ENCODE results near the gene CLMN.

DNA sequence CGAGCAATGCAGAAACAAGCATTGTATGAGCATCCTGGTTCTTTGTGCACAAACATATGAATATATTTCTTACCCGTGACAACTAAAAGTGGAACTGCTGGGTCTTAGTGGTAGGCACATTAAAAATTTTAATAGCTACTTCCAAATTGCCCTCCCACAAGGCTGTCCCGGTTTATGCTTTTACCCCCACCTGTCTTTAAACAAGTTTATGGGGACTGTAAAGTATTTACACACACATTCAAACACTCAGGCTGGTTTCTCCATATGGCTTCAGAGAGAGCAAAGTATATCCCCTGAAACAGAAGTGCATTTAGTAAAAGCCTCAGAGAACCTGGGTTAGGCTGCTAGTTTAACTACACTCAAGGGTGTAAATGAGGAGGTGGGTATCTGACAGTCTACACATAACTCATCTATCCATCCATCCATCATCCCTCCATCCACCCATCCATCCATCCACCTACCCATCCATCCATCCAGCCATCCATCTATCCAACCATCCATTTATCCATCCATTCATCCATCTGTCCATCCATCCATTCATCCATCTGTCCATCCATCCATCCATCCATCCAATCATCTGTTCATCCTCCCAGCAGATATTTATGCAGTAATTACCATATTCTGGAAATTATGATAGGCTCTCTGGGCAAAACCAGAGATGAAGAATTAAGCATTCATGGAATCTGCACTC lies 86.7 kb downstream of the CLMN start:
- TF ChIP-seq, protein P1, sequence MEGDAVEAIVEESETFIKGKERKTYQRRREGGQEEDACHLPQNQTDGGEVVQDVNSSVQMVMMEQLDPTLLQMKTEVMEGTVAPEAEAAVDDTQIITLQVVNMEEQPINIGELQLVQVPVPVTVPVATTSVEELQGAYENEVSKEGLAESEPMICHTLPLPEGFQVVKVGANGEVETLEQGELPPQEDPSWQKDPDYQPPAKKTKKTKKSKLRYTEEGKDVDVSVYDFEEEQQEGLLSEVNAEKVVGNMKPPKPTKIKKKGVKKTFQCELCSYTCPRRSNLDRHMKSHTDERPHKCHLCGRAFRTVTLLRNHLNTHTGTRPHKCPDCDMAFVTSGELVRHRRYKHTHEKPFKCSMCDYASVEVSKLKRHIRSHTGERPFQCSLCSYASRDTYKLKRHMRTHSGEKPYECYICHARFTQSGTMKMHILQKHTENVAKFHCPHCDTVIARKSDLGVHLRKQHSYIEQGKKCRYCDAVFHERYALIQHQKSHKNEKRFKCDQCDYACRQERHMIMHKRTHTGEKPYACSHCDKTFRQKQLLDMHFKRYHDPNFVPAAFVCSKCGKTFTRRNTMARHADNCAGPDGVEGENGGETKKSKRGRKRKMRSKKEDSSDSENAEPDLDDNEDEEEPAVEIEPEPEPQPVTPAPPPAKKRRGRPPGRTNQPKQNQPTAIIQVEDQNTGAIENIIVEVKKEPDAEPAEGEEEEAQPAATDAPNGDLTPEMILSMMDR (conservative IDR thresholded peaks at IDR 0.05; ENCODE audit: low read depth, low read length) = no peak
- no peak for TF ChIP-seq EZH2 (IDR thresholded peaks at IDR 0.05; ENCODE audit: borderline replicate concordance, low read depth, low read length, poor library complexity, severe bottlenecking)
